ENCODE measurements around the gene TMEM41B.

Gene TMEM41B

DNA sequence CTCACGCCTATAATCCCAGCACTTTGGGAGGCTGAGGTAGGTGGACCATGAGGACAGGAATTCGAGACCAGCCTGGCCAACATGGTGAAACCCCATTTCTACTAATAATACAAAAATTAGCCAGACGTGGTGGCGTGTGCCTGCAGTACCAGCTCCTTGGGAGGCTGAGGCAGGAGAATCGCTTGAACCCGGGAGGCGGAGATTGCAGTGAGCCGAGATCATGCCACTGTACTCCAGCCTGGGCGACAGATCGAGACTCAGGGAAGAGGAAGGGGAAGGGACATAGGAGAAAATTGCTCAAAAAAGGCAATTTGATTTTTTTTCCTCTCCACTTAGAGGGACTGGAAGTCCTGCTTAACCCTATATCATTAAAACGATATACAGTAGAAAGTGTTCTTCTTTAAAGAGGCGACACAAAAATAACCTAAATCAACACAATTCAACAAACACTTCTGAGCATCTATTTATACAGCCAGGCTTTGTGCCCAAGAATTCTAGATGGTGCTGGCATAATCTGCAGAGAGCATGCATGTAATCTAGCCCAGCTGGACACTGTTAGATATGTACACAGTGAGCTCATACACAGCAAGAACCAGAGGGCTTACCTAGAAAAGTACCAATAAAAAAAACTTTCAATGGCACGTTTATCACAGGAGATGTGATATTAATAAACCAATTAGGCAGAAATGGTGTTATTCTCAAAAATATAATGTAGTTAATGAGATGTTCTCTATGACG, 28.4 kb downstream of the TMEM41B start:
- Histone ChIP-seq H3K4me1 (ENCODE audit: control insufficient read depth, insufficient read depth, low read length) (no peaks in the 10 kb centered on the region), H3K36me3 (ENCODE audit: control insufficient read depth, insufficient read depth, low read length) (peaks cover 6% of the 10 kb centered on the region)

DNA sequence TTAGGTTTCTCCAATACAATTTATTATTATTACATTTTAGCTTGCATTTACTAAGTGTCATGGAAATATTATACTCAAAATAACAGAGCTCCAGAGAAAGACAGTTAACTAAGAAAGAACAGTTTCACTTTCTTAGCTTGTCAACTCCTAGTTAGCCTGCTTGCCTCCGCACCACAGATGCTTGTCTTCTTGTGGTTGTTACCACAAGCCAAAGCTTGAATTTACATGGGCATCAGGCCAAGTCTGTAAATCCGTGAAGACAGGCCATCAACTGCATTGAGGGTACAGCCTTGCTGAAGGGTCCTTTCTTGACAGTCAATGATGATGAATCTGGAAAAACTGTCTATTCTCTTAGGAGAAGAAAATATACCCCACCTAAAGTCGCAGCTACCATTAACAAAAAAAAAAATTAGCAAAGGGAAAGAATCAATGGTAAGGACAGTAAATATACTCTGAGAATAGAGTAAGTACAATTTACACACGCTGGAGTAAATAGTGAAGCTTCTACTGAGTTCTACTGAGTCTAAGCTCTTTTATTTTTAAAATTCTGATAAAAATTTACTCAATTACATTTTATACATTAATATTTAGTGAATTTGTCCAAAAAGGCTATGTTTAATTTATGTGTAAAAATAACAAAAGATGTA, 33.6 kb downstream of the TMEM41B start:
- no peaks in the 10 kb centered on the region for H3K36me3 ChIP-seq (ENCODE audit: control insufficient read depth, insufficient read depth, low read length)
- H3K4me1 ChIP-seq (ENCODE audit: control insufficient read depth, insufficient read depth, low read length): no peaks in the 10 kb centered on the region
- H3K9ac ChIP-seq (ENCODE audit: low read length): no peak overlapping the region
- H3K27ac ChIP-seq (ENCODE audit: low read depth, low read length): no peak overlapping the region
- no peak overlapping the region for H3K4me3 ChIP-seq (ENCODE audit: low read length)
- H3K27me3 ChIP-seq (ENCODE audit: control insufficient read depth, insufficient read depth, low read length): no peaks in the 10 kb centered on the region

More for the DNA sequence above, 28.4 kb downstream of the TMEM41B start:
- Histone ChIP-seq H3K4me3 (ENCODE audit: low read length) (no peak overlapping the region), H3K27ac (ENCODE audit: low read depth, low read length) (no peak overlapping the region), H3K27me3 (ENCODE audit: control insufficient read depth, insufficient read depth, low read length) (no peaks in the 10 kb centered on the region), H3K9ac (ENCODE audit: low read length) (no peak overlapping the region)

DNA sequence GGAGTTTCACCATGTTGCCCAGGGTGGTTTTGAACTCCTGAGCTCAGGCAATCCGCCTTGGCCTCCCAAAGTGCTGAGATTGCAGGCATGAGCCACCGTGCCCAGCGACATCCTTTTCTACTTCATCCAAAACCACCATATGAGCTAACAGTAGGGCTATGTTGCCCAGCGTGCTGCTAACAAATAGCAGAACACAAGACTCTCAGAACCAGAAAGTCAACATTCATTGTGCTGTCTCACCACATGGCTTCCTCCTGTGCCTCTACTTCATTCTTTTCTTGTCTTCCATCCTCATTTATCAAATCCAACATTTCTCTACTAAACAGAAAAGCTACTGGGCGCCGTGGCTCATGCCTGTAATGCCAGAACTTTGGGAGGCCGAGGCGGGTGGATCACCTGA, 37.2 kb downstream of the TMEM41B start:
- H3K27ac ChIP-seq (ENCODE audit: low read depth, low read length): no peak overlapping the region
- H3K27me3 ChIP-seq (ENCODE audit: control insufficient read depth, insufficient read depth, low read length): no peaks in the 10 kb centered on the region
- no peaks in the 10 kb centered on the region for H3K36me3 ChIP-seq (ENCODE audit: control insufficient read depth, insufficient read depth, low read length)
- no peak overlapping the region for H3K9ac ChIP-seq (ENCODE audit: low read length)
- no peaks in the 10 kb centered on the region for H3K4me1 ChIP-seq (ENCODE audit: control insufficient read depth, insufficient read depth, low read length)
- no peak overlapping the region for H3K4me3 ChIP-seq (ENCODE audit: low read length)

DNA sequence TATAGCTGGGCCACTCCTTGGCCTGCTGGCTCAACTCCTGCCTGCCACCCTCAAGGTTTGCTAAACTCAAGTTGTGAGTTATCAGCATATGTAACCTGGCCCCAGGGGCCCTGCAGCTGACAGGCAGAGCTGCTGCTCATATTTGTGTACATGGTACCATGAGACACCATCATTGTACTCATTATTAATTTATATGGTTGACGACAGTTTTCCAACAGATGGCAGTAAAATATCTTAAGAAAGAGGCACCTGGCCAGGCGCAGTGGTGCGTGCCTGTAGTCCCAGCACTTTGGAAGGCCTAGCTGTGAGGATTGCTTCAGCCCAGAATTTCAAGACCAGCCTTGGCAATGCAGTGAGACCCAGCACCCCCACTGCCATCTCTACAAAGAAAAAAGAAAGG, 37.8 kb downstream of the TMEM41B start:
- H3K27ac ChIP-seq (ENCODE audit: low read depth, low read length): no peak overlapping the region
- no peaks in the 10 kb centered on the region for H3K4me1 ChIP-seq (ENCODE audit: control insufficient read depth, insufficient read depth, low read length)
- no peak overlapping the region for H3K9ac ChIP-seq (ENCODE audit: low read length)
- H3K27me3 ChIP-seq (ENCODE audit: control insufficient read depth, insufficient read depth, low read length): no peaks in the 10 kb centered on the region
- H3K4me3 ChIP-seq (ENCODE audit: low read length): no peak overlapping the region
- H3K36me3 ChIP-seq (ENCODE audit: control insufficient read depth, insufficient read depth, low read length): no peaks in the 10 kb centered on the region

DNA sequence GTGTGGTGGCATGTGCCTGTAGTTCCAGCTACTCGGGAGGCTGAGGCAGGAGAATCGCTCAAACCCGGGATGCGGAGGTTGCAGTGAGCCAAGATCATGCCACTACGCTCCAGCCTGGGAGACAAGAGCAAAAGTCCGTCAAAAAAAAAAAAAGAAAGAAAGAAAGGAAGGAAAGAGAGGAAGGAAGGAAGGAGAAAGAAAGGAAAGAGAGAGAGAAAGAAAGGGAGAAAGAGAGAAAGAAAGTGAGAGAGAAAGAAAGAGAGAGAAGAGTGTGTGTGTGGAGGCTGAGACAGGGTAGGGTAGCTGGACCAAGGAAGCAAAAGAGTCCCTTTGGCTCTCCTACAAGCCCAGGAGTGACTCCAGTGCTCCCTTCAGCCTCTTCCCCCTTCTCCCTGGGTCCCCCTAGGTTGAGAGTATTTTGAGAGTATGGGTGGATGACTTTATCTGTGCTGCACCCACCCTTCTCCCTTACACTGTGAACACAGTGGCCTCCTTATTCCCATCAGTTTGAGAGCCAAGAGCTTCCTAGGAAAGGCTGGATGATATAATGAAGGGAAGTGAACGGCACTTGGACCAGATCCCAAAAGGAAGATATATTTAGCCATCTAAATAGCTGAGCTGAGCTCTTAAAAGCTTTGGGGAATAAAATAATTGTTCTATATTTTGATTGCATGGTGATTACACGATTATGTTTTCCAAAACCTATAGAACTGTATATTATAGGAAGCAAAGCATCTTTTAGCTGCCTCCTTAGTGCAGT, 39.7 kb downstream of the TMEM41B start:
- Histone ChIP-seq H3K4me3 (ENCODE audit: low read length) (no peak overlapping the region), H3K36me3 (ENCODE audit: control insufficient read depth, insufficient read depth, low read length) (no peaks in the 10 kb centered on the region), H3K27ac (ENCODE audit: low read depth, low read length) (no peak overlapping the region), H3K27me3 (ENCODE audit: control insufficient read depth, insufficient read depth, low read length) (no peaks in the 10 kb centered on the region), H3K9ac (ENCODE audit: low read length) (no peak overlapping the region), H3K4me1 (ENCODE audit: control insufficient read depth, insufficient read depth, low read length) (no peaks in the 10 kb centered on the region)

DNA sequence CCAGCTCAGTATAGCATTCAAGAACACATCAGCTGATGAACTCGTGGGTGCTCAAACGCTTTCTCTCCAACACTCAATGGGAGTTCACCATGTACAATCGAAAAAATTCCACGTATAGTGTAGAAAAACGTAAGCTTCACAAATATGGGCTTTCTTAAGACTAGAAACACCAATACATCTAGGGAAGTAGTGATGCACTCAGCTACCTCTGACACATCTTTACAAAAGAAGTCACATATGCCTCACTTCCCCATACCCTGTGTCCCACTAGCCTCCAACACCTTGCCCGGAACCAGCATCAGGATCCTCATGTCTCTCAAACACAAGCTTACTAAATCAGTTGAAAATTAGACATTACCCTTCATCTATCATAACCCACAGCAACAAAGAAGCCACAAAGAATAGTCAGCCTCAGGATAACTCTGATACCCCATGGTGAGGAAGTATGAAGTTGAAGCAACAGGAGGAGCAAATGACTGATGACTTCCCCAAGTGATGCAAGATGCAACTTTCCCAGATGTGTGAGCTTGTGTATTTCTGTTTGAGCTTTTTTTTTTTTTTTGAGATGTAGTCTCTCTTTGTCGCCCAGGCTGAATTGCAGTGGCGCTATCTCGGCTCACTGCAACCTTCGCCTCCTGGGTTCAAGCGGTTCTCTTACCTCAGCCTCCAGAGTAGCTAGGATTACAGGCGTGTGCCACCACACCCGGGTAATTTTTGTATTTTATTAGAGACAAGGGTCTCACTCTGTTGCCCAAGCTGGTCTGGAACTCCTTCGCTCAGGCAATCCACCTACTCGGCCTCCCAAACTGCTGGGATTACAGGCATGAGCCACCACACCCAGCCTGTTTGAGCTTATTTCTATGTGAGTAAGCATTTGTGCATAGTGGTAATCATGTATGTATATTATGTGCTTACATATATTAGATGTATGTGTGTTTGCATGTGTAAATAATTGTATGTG, 40.7 kb downstream of the TMEM41B start:
- no peaks in the 10 kb centered on the region for H3K27me3 ChIP-seq (ENCODE audit: control insufficient read depth, insufficient read depth, low read length)
- no peak overlapping the region for H3K4me3 ChIP-seq (ENCODE audit: low read length)
- no peak overlapping the region for H3K9ac ChIP-seq (ENCODE audit: low read length)
- no peaks in the 10 kb centered on the region for H3K4me1 ChIP-seq (ENCODE audit: control insufficient read depth, insufficient read depth, low read length)
- H3K27ac ChIP-seq (ENCODE audit: low read depth, low read length): no peak overlapping the region
- no peaks in the 10 kb centered on the region for H3K36me3 ChIP-seq (ENCODE audit: control insufficient read depth, insufficient read depth, low read length)

DNA sequence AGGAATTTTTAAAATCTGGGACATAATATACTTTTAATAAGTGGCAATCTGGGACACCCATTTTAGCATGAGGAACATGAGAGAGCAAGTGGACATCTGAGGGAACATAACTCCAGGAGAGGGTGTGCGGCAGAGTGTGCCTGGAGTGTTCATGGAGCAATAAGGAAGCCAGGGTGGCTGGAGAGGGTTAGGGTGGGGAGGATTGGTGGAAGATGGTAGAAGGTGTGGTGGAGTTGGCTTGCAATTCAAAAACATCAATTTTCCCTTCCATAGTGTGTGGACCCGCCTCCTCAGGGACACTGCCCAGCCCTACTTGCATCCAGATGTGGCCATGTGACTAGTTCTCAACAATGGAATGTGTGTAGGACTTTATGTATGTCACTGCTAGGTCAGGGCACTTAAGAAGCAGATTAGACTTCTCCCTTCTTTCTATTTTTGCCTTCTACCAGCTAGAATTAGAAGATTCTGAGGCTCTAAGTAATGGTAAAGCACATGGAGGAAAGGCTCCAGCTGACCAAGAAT, 44.8 kb downstream of the TMEM41B start:
- peaks cover 2% of the 10 kb centered on the region for H3K4me1 ChIP-seq (ENCODE audit: control insufficient read depth, insufficient read depth, low read length)

DNA sequence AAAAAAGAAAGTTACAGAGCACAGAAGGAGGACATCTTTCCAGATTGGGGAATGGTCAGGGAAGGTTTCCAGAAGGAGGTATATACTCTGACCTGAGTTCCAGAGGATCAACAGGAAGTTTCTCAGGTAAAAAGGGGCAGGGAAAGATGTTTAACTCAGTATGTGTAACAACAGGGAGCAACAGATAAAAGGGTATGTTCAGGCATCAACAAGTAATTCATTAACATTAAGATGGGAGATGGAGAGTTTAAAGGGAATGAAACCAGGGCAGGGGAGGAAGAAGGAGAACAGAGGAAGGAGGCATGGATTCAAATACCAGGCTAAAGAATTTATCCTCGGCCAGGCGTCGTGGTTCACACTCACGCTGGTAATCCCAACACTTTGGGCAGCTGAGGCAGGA, 46.7 kb downstream of the TMEM41B start:
- no peaks in the 10 kb centered on the region for H3K27me3 ChIP-seq (ENCODE audit: control insufficient read depth, insufficient read depth, low read length)
- H3K9ac ChIP-seq (ENCODE audit: low read length): no peak overlapping the region
- no peak overlapping the region for H3K4me3 ChIP-seq (ENCODE audit: low read length)
- H3K27ac ChIP-seq (ENCODE audit: low read depth, low read length): no peak overlapping the region
- H3K4me1 ChIP-seq (ENCODE audit: control insufficient read depth, insufficient read depth, low read length): peaks cover 2% of the 10 kb centered on the region
- no peaks in the 10 kb centered on the region for H3K36me3 ChIP-seq (ENCODE audit: control insufficient read depth, insufficient read depth, low read length)

More for the DNA sequence above, 44.8 kb downstream of the TMEM41B start:
- H3K27ac ChIP-seq (ENCODE audit: low read depth, low read length): no peak overlapping the region
- no peaks in the 10 kb centered on the region for H3K27me3 ChIP-seq (ENCODE audit: control insufficient read depth, insufficient read depth, low read length)
- H3K4me3 ChIP-seq (ENCODE audit: low read length): no peak overlapping the region
- H3K36me3 ChIP-seq (ENCODE audit: control insufficient read depth, insufficient read depth, low read length): no peaks in the 10 kb centered on the region
- no peak overlapping the region for H3K9ac ChIP-seq (ENCODE audit: low read length)

DNA sequence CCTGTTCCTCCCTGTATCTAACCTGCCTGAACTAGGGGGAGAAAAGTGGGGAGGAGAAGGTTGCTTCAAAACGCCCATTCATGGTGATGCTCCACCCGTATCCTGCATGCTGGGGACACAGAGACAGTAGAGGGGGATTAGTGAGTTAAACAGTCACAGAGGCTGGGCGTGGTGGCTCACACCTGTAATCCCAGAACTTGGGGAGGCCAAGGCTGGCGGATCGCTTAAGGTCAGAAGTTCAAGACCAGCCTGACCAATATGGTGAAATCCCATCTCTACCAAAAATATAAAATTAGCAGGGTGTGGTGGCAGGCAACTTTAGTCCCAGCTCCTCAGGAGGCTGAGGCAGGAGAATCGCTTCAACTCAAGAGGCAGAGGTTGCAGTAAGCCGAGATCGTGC, 47.5 kb downstream of the TMEM41B start:
- Histone ChIP-seq H3K4me1 (ENCODE audit: control insufficient read depth, insufficient read depth, low read length) (peaks cover 2% of the 10 kb centered on the region), H3K27me3 (ENCODE audit: control insufficient read depth, insufficient read depth, low read length) (no peaks in the 10 kb centered on the region), H3K4me3 (ENCODE audit: low read length) (no peak overlapping the region), H3K9ac (ENCODE audit: low read length) (no peak overlapping the region), H3K27ac (ENCODE audit: low read depth, low read length) (no peak overlapping the region), H3K36me3 (ENCODE audit: control insufficient read depth, insufficient read depth, low read length) (no peaks in the 10 kb centered on the region)

DNA sequence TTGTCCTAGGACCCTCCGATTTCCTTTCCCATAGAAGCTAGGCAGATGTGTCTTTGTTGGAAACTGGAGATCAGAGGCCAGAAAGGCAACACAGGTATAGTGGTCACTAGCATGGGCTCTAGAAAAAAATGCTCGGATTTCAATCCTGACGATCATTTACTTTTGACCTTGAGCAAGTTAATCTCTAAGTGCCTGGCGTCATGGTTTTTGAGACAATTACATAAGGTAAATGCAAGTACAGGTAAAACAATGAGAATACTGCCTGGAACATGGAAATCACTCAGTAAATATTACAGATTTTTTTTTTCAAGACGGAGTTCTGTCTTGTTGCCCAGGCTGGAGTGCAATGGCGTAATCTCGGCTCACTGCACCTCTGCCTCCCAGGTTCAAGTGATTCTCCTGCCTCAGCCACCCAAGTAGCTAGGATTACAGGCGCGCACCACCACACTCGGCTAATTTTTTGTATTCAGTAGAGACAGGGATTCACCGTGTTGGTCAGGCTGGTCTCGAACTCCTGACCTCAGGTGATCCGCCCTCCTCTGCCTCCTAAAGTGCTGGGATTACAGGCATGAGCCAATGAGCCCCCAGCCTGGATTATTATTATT, 48.2 kb downstream of the TMEM41B start:
- H3K27ac ChIP-seq (ENCODE audit: low read depth, low read length): no peak overlapping the region
- H3K27me3 ChIP-seq (ENCODE audit: control insufficient read depth, insufficient read depth, low read length): no peaks in the 10 kb centered on the region
- H3K4me1 ChIP-seq (ENCODE audit: control insufficient read depth, insufficient read depth, low read length): peaks cover 2% of the 10 kb centered on the region
- H3K36me3 ChIP-seq (ENCODE audit: control insufficient read depth, insufficient read depth, low read length): no peaks in the 10 kb centered on the region
- H3K4me3 ChIP-seq (ENCODE audit: low read length): no peak overlapping the region
- no peak overlapping the region for H3K9ac ChIP-seq (ENCODE audit: low read length)

DNA sequence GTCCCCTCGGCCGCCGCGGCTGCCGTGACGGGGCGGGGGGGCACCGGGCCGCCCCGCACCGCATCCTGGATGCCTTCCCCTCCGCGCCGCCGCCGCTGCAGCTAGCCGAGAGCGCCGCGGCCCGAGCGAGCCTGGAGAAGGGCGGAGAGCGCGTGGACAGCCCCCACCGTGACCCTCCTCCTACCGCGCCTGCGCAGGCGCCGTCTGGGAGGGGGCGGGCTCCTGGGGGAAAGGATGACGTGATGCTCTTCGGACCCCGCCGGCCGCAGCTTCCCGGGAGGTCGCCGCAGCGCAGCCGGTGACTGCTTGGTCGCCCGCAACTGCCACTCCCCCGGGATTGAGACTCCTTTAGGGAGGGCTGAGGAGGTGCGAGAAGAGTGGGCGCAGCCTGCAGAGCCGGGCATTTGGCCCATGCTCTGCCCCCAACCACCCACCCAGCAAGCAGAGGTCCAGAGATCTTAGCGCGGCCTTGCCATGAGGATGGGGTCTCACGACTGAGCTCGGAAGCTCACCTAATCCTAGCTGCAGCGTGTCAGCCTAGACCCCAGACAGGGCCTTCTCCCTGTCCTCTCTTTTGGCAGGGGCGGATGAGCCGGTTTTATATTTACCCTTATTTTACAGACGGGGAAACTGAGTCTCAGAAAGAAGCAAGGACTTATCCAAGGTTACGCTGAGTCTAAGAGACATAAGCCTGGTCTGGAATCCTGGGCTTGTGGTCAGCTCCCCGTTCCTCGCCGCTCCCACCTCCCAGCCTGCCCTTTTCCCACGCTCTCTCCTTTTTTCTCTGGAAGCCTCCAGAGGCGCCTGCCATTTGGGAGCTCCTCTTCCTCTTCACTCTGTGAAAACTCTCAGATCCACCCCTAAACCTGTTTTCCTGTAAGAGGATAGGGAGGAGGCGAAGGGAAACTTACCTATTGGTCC, 48.9 kb downstream of the TMEM41B start, which contains the start of gene DENND5A:
DENND5A (minus strand) TSS at position 140 of the 921 bp plus-strand sequence. CDS start 281 bp downstream, outside the sequence.
- Histone ChIP-seq H3K27ac (ENCODE audit: low read depth, low read length) (peak within 1 kb of the TSS; percentile 95), H3K4me1 (ENCODE audit: control insufficient read depth, insufficient read depth, low read length) (peaks cover 2% of the 10 kb centered on the region), H3K4me3 (ENCODE audit: low read length) (peak within 1 kb of the TSS; percentile 89), H3K27me3 (ENCODE audit: control insufficient read depth, insufficient read depth, low read length) (no peaks in the 10 kb centered on the region), H3K9ac (ENCODE audit: low read length) (peak within 1 kb of the TSS; percentile 93), H3K36me3 (ENCODE audit: control insufficient read depth, insufficient read depth, low read length) (no peaks in the 10 kb centered on the region)

Data from rectal smooth muscle tissue (tissue), 1 donor.